ENCODE results near the gene UBE2QL1.

- no peak for TF ChIP-seq ZNF121 (CRISPR knock-in tag; IDR thresholded peaks at IDR 0.05)
- TF ChIP-seq CTCF (IDR thresholded peaks at IDR 0.05), result no peak
- TF ChIP-seq USF2 (CRISPR knock-in tag; IDR thresholded peaks at IDR 0.05), result no peak
- TF ChIP-seq MXD4 (CRISPR knock-in tag; IDR thresholded peaks at IDR 0.05; ENCODE audit: borderline replicate concordance), result no peak
- TF ChIP-seq NR2C2 (CRISPR knock-in tag; IDR thresholded peaks at IDR 0.05), result no peak
- no peak for TF ChIP-seq ZNF423 (CRISPR knock-in tag; IDR thresholded peaks at IDR 0.05)
Observed at GRCh38 chr5:6501701-6502100, 53.0 kb downstream of the UBE2QL1 start.

Measured in WTC11 (cell line).